ENCODE data around the gene TOLLIP. TPM values are rescaled to one million over a fixed set of nuclear protein-coding genes. Genes with fewer than 3 reads are reported as not detected.

TOLLIP gene
- total and polyA plus RNA-seq, 9 of the 15 experiments (the other 6 are each of a cell fraction or from before 2014, with no cell fraction given): 0.23 to 22.8 (median 7.1) TPM

DNA sequence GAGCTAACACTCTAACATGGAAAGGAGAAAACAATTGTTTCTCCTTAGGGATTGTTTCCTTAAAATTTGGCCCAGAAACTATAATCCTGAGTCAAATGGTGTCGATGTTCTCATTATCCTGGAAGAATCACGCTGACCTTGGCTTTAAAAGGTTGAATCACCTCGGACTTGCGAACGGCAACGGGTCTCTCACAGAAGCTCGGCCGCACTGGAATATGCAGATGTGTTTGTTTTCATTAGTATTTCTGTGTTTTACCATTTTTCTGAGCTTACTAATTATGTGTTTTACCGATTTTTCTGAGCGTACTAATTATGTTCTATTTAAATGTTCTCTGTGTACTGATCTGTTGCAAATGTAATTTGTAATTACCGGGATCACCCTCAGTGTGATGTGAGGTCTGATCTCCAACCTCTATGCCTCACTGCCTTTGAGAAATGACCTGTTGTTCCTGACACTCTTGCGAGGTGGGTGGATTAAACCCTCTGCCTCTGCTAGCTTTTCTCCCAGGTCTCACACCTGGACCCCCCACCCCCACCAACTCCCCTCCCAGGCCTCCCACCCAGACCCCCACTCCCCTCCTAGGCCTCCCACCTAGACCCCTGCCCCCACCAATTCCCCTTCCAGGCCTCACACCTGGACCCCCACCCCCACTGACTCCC lies 42.0 kb upstream of the TOLLIP start (continued):
- TF ChIP-seq, protein P1, sequence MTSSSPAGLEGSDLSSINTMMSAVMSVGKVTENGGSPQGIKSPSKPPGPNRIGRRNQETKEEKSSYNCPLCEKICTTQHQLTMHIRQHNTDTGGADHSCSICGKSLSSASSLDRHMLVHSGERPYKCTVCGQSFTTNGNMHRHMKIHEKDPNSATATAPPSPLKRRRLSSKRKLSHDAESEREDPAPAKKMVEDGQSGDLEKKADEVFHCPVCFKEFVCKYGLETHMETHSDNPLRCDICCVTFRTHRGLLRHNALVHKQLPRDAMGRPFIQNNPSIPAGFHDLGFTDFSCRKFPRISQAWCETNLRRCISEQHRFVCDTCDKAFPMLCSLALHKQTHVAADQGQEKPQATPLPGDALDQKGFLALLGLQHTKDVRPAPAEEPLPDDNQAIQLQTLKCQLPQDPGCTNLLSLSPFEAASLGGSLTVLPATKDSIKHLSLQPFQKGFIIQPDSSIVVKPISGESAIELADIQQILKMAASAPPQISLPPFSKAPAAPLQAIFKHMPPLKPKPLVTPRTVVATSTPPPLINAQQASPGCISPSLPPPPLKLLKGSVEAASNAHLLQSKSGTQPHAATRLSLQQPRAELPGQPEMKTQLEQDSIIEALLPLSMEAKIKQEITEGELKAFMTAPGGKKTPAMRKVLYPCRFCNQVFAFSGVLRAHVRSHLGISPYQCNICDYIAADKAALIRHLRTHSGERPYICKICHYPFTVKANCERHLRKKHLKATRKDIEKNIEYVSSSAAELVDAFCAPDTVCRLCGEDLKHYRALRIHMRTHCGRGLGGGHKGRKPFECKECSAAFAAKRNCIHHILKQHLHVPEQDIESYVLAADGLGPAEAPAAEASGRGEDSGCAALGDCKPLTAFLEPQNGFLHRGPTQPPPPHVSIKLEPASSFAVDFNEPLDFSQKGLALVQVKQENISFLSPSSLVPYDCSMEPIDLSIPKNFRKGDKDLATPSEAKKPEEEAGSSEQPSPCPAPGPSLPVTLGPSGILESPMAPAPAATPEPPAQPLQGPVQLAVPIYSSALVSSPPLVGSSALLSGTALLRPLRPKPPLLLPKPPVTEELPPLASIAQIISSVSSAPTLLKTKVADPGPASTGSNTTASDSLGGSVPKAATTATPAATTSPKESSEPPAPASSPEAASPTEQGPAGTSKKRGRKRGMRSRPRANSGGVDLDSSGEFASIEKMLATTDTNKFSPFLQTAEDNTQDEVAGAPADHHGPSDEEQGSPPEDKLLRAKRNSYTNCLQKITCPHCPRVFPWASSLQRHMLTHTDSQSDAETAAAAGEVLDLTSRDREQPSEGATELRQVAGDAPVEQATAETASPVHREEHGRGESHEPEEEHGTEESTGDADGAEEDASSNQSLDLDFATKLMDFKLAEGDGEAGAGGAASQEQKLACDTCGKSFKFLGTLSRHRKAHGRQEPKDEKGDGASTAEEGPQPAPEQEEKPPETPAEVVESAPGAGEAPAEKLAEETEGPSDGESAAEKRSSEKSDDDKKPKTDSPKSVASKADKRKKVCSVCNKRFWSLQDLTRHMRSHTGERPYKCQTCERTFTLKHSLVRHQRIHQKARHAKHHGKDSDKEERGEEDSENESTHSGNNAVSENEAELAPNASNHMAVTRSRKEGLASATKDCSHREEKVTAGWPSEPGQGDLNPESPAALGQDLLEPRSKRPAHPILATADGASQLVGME (CRISPR knock-in tag; IDR thresholded peaks at IDR 0.05): no peak
- TF ChIP-seq RBM22 (IDR thresholded peaks at IDR 0.05; ENCODE audit: low read depth, low read length, poor library complexity, severe bottlenecking): no peak
- no peak for TF ChIP-seq ZNF561 (CRISPR knock-in tag; conservative IDR thresholded peaks at IDR 0.05)
- TF ChIP-seq YBX1 (IDR thresholded peaks at IDR 0.05): no peak
- TF ChIP-seq, protein P2, sequence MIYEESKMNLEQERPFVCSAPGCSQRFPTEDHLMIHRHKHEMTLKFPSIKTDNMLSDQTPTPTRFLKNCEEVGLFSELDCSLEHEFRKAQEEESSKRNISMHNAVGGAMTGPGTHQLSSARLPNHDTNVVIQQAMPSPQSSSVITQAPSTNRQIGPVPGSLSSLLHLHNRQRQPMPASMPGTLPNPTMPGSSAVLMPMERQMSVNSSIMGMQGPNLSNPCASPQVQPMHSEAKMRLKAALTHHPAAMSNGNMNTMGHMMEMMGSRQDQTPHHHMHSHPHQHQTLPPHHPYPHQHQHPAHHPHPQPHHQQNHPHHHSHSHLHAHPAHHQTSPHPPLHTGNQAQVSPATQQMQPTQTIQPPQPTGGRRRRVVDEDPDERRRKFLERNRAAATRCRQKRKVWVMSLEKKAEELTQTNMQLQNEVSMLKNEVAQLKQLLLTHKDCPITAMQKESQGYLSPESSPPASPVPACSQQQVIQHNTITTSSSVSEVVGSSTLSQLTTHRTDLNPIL (CRISPR knock-in tag; IDR thresholded peaks at IDR 0.05): no peak
- no peak for TF ChIP-seq HDAC1 (IDR thresholded peaks at IDR 0.05)
- no peak for TF ChIP-seq RB1 (IDR thresholded peaks at IDR 0.05; ENCODE audit: low read depth)
- TF ChIP-seq POLR2G (IDR thresholded peaks at IDR 0.05; ENCODE audit: low read depth, low read length): no peak; the same call in none of the 2 replicates
- TF ChIP-seq SIN3A (IDR thresholded peaks at IDR 0.05; ENCODE audit: borderline replicate concordance in 2 of 2, control insufficient read depth in 1 of 2, low read depth in 2 of 2, low read length in 2 of 2): 0 out of 4 replicates have a peak, but pooled peaks of 1 of the 2 experiments have one; percentile 28
- TF ChIP-seq U2AF1 (optimal IDR thresholded peaks at IDR 0.05; ENCODE audit: low read depth, low read length): no peak
- peak; percentile 92 for TF ChIP-seq ZBTB7A (IDR thresholded peaks at IDR 0.05; ENCODE audit: borderline replicate concordance, control insufficient read depth, low read depth, low read length)
- no peak for TF ChIP-seq SREBF2 (CRISPR knock-in tag; IDR thresholded peaks at IDR 0.05)
- TF ChIP-seq RAD51 (IDR thresholded peaks at IDR 0.05; ENCODE audit: borderline replicate concordance, low read depth): no peak
- TF ChIP-seq, protein P3, sequence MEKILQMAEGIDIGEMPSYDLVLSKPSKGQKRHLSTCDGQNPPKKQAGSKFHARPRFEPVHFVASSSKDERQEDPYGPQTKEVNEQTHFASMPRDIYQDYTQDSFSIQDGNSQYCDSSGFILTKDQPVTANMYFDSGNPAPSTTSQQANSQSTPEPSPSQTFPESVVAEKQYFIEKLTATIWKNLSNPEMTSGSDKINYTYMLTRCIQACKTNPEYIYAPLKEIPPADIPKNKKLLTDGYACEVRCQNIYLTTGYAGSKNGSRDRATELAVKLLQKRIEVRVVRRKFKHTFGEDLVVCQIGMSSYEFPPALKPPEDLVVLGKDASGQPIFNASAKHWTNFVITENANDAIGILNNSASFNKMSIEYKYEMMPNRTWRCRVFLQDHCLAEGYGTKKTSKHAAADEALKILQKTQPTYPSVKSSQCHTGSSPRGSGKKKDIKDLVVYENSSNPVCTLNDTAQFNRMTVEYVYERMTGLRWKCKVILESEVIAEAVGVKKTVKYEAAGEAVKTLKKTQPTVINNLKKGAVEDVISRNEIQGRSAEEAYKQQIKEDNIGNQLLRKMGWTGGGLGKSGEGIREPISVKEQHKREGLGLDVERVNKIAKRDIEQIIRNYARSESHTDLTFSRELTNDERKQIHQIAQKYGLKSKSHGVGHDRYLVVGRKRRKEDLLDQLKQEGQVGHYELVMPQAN (IDR thresholded peaks at IDR 0.05; ENCODE audit: borderline replicate concordance): no peak
- TF ChIP-seq, protein P4, sequence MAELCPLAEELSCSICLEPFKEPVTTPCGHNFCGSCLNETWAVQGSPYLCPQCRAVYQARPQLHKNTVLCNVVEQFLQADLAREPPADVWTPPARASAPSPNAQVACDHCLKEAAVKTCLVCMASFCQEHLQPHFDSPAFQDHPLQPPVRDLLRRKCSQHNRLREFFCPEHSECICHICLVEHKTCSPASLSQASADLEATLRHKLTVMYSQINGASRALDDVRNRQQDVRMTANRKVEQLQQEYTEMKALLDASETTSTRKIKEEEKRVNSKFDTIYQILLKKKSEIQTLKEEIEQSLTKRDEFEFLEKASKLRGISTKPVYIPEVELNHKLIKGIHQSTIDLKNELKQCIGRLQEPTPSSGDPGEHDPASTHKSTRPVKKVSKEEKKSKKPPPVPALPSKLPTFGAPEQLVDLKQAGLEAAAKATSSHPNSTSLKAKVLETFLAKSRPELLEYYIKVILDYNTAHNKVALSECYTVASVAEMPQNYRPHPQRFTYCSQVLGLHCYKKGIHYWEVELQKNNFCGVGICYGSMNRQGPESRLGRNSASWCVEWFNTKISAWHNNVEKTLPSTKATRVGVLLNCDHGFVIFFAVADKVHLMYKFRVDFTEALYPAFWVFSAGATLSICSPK (IDR thresholded peaks at IDR 0.05; ENCODE audit: borderline replicate concordance): no peak
- TF ChIP-seq ZNF75A (CRISPR knock-in tag; IDR thresholded peaks at IDR 0.05): no peak

All from K562 (cell line).